HEK293 (cell line): ENCODE data around the gene CPE.
"Not testable (repeated sequence)": the region's sequence is repeated elsewhere in the genome, so short reads cannot be mapped to it uniquely, and the experiment has no call there.

Source experiments
- BCL11A ChIP-seq: fragments of 450-650 bp; formaldehyde crosslinking; IDR thresholded peaks from 2 replicates; pipeline ENCODE4 v1.5.1; 2016; ENCODE audit warnings: low read depth, missing biosample characterization, missing genetic modification characterization
- PRDM10 ChIP-seq: fragments of 450-650 bp; formaldehyde crosslinking; IDR thresholded peaks from 2 replicates; pipeline ENCODE4 v1.5.1; 2016; ENCODE audit warnings: missing biosample characterization, missing genetic modification characterization
- SP2 ChIP-seq: fragments of 450-650 bp; formaldehyde crosslinking; IDR thresholded peaks from 2 replicates; pipeline ENCODE4 v1.5.1; 2016; ENCODE audit warnings: missing biosample characterization, missing genetic modification characterization
- TRIM28 ChIP-seq: IDR thresholded peaks from 2 replicates; pipeline ENCODE4 v1.6.1; 2011; ENCODE audit warnings: low read length, control low read depth, borderline replicate concordance

GRCh38 chr4:165492583-165492982 lies 113.8 kb downstream of the CPE start:
- TF ChIP-seq BCL11A (tag by site-specific recombination); PRDM10 (tag by site-specific recombination); SP2; TRIM28: not testable (repeated sequence)
